HG03175 (cell line): ENCODE measurements around the gene BRCA2.

Experiments
- ATAC-seq: cut with Tn5 transposase; IDR thresholded peaks from one replicate; pipeline ENCODE4 v1.9.1; 2021; ENCODE audit warnings: mild to moderate bottlenecking, moderate library complexity; ENCODE audit not compliant: unreplicated experiment

Gene BRCA2

DNA sequence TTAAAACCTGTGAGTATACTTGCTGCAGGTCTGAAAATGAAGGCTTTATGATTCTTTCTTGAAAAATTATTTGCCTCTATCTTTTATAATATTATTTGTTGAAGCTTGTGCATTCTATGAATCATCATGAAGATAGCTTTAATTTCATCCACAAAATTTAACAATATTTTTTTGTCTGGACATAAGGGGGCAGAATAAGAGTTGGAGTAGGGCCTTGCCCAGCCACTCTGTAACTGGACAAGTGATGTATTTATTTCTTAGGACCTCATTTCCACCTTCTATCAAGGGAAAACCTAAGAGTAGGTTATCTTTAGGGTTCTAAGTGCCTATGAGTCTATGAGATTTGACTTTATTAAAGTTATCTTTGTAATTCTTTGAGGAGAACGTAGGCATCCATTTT is 62.7 kb downstream of the BRCA2 start:
- ATAC-seq, result no peak

DNA sequence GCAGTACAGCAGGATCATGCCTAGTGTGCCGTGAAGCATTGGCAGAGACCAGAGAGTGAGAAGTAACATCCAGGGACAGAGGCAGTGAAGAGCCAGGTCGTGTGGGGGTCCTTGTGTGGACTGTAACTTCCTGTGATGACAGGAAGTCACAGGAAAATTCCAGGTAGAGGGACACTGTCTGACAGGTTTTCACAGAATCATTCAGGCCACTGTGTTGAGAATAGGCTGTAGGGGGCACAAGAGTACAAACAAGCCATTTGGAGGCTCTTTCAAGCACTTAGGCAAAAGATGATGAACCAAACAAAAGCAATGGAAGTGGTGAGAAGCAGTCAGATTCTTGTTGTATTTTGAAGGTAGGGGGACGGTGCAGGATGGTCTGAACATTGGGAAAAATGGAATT is 66.2 kb downstream of the BRCA2 start:
- no peak for ATAC-seq

DNA sequence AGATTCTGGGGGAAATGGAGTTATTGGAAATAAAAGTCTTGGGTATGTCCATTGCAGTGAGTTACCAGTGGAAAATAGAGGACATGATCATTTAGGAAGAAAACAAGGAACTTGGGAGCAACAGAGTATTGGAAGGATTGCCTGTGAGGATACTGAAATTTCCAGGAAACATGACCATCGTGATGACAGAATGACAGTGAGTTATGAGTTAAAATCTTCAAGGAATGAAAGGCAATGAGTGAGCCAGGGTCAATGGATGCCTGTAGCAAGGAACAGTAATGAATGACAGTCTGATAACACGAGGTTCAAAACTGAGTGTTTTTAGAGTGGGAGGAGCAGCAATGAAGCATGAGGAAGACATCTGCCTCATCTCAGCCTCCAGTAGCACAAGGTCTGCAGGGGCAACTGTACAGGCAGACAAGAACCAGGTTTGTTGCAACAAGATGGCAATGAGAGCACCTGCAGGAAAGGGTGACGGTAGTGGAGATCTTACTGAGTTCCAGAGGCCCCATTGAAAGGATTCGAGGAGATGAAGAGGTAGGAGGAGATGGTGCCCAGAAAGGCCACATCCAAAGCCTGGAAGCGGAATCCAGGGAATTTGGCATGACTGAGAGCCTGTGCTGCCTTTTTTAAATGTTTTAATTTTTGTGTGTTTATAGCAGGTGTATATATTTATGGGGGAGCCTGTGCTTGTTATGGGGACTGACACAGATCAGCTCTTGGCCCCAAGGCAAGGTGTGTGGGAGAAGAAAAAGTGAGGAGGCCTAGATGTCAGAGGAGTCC is 68.7 kb downstream of the BRCA2 start:
- ATAC-seq, result no peak

DNA sequence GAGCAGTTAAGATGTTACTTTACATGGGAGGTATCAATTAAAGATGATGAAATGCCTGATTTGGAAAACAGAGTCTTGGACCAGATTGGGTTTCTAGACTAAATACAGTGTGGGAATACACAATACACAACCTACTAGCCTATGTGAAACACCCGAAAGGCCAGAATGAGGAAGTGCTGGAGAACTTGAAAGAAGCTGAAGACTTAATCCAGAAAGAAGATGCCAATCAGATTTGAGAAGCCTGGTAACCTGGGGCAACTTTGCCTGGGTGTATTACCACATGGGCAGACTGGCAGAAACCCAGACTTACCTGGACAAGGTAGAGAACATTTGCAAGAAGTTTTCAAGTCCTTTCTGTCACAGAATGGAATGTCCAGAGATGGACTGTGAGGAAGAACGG is 69.4 kb downstream of the BRCA2 start:
- no peak for ATAC-seq

GRCh38 chr13:32385410-32385809 is 70.1 kb downstream of the BRCA2 start:
- no peak for ATAC-seq

DNA sequence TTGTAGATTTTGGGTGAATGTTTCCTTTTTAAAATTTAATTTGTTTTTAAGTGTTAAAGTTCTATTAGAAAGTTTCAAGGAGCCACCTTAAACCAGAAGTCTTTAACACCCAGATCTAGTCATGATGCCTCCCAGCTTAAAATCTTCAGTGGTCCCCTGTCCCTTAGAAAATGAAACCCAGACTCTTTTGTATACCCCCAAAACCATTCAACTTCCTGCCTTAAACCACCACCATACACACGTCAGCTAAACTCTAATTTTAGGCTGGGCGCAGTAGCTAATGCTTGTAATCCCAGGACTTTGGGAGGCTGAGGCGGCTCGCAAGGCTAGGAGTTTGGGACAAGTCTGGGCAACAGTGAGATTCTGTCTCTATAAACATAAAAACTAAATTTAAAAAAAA is 74.7 kb downstream of the BRCA2 start:
- no peak for ATAC-seq

DNA sequence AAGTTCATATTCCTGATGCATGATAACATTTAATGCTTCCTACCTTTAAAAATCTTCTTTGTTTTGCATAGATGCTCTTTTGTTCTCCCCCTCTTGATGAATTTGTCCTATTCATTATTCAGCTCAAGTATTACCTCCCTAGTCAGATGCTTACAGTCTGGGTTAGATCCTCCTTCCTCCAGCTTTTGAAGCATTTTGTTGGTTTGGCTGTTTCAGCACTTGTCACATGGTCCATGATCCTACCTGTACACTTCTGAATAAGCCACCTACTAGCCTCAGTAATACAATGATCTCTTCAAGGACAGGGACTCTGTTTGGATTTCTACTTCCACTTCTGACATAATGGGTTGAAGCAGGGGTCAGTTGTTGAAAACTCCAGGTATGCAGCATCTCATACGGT is 75.2 kb downstream of the BRCA2 start:
- ATAC-seq, result no peak

DNA sequence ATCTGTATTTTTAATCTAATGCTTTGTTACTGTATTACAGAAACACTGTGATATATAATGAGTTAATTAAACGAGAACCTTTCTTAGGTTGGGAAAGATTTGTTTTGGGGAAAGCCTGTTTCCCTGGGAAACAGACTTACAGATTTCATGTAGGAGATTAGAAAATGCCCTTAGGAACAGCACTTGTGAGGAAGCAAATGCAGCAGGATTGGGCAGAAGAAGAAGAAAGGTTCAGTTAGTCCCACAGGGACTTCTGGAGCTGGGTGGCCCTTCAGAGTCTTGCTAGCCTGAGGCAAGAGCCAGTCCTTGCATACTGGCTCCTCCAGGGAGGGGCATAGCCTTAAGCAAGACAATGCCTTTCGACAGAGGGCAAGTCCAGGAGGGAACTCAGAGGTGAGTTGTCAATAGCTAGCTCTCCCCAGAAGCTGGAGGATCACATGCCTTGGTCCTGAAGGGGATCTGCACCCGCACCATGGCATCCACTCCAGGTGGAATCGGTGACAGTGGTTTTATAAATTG is 75.9 kb downstream of the BRCA2 start:
- no peak for ATAC-seq

DNA sequence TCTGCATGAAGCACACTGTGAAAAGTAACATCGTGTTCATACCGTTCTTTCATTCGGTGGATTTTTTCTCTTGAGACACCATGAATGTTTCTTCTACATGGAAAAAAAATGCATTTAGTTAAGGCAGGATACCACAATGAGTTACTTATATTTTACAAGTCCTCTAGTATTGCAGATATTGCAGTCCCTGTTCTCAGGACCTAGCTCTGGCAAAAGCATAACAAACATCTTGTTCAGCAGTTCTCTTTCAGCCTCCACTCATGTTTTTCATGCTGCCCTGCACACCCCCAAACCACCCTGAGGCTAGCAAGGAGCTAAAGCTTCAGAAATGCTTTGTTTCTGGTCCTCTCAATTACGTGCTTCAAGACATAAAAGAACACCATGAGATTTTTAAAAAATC is 87.8 kb downstream of the BRCA2 start:
- no peak for ATAC-seq

DNA sequence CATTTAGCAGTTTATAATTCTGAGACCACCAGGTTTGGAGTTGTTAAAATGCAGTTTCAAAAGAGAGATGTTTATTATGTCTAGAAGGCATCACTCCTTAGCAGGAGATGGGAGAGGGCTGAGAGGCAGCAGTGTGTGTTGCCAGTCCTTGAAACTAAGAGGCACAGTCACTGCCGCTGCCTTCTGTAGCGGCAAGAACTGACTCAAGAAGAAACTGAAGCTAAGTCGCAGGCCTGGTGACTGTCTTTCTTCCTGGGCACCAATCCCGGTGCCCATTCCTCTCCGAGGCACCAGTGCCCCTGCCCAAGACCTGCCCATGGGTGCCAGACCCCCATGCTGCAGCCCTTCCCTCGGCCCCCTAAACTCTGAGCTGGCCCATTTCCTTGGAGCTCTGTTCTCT is 92.5 kb downstream of the BRCA2 start:
- ATAC-seq, result peak; percentile 70

- peak; percentile 27 for ATAC-seq
Observed at GRCh38 chr13:32408296-32409000, 93.1 kb downstream of the BRCA2 start.

GRCh38 chr13:32409001-32409313 is 93.6 kb downstream of the BRCA2 start:
- ATAC-seq, result no peak

GRCh38 chr13:32409561-32410421 is 94.5 kb downstream of the BRCA2 start:
- ATAC-seq, result no peak

DNA sequence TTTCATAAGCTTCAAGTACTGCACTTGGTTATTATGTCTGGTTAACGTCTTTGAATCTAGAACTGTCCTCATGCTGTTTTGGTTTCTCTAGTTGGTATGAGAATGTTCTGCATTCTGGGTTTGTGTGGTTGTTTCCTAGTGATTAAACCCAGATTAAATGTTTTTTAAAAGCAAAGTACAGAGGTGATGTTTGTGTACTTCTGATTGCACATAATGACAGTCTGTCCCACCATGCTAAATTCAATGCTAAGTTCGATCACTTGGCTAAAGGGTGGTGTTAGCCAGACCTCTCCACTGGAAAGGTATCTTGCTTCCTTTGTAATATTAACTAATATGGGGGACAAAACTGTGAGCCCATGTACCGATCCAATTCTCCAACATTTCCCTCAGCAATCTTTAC is 98.0 kb downstream of the BRCA2 start:
- ATAC-seq, result no peak

DNA sequence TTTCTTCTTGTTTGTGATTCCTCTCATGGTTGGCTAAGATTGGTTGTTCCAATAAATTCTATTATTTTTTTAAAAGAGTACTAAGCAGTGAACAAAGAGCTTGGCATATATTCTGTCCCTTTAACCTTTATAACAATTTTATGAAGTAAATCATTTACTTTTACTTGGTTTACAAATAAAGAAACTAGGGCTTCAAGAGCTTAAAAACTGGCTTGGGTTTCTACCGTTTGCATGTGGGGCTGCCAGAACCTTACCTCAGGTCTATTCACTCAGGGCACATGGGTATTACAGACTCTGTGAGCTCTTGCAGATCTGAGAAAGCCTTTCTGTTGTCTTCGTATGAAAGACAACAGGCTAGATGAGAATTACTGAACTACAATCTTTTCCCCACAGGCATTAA is 99.3 kb downstream of the BRCA2 start:
- no peak for ATAC-seq

- ATAC-seq, result peak; percentile 53
Observed at GRCh38 chr13:32415019-32415418, 99.7 kb downstream of the BRCA2 start.

DNA sequence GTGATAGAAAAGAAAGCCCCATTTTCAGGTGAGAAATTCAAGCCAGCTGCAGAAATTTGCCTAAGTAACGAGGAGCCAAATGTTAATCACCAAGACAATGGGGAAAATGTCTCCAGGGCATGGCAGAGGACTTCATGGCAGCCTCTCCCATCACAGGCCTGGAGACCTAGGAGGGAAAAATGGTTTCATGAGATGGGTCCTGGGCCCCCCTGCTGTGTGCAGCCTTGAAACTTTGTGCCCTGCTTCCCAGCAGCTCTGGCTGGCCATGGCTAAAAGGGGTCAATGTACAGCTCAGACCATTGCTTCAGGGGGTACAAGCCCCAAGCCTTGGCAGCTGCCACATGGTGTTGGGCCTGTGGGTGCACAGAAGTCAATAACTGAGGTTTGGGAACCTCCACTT is 102.7 kb downstream of the BRCA2 start:
- ATAC-seq, result no peak

GRCh38 chr13:32419862-32420261 is 104.6 kb downstream of the BRCA2 start:
- ATAC-seq, result no peak

DNA sequence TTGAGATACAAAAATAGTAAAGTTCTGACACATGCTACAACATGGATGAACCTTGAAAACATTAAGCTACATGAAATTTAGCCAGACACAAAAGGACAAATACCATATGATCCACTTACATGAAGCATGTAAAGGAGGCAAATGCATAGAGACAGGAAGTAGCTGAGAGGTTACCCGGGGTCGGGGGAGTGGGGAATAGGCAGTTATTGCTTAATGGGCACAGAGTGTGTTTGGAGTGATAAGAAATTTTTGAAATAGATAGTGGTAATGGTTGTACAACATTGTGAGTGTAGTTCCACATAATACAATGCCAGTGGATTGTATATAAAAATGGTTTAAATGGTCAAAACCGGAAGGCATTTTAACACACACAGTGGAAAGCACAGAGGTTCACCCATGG is 108.3 kb downstream of the BRCA2 start:
- ATAC-seq, result no peak

GRCh38 chr13:32425158-32425557 is 109.8 kb downstream of the BRCA2 start:
- ATAC-seq, result no peak

DNA sequence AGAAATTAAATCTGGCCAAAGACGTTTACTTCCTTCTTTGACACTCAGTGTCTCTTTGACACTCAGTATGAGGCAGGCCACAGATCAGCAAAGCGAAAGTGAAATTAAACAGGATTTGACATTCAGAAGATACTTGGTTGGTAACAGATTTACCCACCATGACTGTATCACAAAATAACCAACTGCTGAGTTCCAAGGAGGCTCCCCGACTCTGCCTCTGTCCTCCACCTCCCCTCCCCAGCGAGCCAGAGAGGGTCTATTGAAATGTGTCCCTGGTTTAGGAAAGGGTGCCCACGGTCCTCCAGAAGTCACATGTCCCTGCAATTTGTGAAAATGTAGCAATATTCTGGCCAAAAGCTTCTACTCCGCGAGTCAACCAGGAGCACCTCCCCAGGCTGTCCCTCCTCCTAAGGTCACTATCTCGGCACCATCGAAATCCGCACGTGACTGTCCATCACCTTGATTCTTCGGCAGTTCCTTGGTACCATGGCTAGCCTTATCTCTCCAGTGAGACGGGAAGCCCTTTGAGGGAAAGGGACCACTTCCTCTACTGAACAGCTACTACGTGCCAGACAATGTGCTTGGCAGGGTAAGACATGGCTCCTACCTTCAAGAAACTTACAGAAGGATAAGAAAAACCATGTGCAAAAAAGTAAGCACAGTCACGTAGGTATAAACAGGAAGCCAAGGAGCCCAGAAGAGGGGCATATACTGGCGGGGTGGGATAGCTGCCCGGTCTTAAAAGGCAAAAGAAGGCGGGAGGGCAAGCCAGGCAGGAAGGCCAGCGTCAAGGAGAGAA is 111.1 kb downstream of the BRCA2 start:
- peak; percentile 47 for ATAC-seq
